ENCODE data around the gene RIN1.
A peak's percentile ranks its signal among the peaks of the same experiment; 100 is the strongest.

Gene RIN1

DNA sequence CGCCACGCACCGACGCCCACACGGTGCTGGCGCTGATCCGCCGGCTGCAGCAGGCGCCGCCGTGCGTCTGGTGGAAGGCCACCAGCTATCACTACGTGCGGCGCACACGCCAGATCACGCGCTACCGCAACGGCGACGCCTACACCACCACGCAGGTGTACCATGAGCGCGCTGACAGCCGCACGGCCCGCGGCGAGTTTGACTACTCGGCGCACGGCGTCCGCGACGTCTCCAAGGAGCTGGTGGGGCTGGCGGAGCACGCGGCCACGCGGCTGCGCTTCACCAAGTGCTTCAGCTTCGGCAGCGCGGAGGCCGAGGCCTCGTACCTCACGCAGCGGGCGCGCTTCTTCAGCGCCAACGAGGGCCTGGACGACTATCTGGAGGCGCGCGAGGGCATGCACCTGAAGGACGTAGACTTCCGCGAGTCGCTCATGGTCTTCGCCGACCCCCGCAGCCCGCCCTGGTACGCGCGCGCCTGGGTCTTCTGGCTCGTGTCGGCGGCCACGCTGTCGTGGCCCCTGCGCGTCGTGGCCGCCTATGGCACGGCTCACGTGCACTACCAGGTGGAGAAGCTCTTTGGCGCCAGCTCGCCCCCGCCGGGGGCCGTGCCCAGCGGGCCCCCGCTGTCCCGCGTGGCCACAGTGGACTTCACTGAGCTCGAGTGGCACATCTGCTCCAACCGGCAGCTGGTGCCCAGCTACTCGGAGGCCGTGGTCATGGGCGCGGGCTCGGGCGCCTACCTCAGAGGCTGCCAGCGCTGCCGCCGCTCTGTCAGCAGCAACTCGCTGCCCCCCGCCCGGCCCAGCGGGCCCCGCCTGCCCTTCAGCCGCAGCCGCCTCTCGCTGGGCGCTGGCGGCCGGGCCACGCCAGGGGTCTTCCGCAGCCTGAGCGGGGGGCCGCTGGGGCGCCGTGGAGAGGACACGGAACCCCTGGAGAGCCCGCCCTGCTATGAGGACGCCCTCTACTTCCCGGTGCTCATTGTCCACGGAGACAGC is 41.3 kb downstream of the RIN1 start:
- no peak for DNase-seq

DNA sequence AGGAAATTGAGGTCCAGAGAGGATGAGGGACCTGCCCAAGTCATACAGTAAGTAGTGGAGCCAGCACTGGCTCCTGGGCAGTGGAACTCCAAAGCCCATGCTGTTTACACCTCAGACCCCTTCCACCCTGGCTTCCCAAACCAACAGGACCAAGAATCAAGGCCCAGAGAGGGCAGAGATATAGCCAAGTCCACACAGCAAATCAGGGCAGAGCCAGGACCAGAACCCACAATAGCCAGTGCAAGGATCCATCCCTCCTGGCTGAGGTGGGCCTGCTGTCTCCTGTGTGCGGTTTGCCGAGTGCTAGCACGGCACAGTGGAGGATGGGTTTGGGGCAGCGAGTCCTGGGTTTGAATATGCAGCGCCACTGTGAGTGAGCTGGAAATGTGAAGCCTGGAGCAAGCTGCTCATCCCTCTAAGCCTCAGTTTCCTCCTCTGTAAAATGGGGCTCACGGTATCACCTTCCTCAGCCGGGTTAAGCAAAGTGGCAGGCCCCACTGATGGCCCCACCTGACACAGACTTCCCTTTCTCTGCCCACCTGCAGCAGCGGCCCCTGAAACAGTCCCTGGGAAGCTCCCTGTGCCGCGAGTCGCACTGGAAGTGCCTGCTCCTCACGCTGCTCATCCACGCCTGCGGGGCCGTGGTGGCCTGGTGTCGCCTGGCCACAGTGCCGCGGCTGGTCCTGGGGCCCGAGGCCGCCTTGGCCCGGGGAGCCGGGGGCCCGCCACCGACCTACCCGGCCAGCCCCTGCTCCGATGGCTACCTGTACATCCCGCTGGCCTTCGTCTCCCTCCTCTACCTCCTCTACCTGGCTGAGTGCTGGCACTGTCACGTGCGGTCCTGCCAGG is 42.2 kb downstream of the RIN1 start:
- DNase-seq = no peak

DNA sequence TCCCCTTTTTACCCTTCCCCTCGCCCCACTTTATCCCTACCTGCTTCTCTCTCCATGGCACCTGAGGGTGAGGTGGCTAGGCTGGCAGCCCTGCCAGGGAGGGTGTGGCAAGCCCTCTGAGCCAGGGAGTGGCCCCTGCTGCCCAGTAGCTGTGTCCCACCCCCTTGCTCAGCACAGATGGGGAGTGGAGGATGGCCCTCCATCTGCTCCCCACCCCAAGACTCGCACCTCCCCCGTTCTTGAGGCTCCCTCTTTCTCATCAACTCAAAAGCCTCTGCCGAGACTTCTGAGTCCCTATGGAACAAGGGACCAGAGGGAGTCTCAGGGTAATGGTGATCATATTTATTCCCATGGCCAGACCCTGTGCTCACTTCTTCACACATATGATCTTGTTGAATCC is 42.9 kb downstream of the RIN1 start:
- DNase-seq = no peak

DNA sequence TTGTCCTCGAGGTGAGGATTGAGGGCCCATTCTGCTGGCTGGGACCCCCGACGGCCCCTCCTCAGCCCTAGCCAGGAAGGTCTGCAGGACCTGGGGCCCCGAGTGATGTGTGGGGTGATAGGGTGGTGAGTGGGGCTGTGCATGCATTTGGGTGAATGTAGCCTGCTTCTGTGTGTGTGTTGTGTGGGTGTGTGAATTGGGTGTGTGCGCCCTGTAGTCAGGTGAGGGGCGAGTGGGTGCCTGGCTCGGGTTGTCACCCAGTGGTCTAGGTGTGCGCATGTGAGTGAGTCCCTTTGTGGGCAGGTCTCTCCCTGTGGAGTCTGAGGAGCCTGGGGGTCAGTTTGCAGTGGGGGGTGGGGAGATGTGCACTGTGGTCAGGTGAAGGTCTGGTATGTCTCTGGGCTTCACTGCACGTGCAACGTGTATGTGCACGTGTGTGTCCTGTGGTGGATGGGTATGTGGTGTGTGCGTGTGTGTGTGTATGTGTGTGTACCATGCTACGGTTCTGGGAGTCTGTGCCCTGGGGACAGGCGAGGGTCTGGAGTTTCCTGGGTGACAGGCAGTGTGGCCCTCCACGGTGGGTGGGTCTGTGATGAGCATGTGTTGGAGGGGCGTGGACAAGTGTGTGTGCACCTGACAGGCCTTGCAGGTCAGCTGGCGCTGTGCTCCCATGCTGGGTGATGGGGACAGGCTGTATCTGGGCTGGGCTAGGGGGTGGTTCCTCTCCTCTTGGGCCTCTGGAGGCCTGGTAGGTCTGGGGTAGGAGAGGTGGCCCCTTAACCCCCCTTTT is 43.5 kb downstream of the RIN1 start:
- DNase-seq = no peak

DNA sequence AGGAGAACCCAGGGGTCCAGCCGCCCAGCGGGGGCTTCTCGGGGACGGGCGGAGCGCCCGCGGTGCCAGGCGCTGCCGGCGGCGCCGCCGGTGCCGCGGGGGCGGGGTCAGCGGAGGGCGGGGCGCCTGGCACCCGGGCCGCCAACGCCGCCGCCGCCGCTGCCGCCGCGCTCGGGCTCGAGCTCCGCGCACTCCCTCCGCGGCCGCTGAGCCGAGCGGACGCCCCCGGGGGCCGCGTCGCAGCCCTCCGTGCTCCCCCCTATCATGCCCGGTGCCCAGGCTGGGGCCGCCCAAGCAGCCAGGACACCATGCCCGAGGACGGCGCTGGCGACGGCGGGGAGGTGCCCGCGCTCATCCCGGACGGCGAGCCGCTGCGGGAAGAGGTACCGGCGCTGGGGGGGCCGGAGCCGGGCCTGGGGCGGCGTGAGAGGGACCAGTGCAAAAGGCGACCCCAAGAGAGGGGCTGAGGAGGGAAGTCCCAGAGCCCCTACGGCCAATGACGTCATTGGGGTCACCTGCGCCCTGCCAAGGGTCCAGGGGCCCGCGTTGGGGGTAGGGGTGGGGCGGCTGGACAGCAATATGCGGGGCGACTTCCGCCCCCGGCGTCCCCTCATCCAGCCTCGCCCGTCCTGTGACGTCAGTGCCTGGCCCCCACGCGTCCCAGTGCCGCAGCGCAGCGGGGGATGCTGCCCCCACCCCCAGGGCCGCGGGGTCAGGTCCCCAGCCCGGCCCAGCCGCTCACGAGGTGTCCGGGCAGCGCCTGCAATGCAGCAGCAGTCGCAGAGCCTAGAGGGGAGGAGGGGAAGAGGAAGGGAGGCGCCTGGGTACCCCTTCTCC is 44.3 kb downstream of the RIN1 start, which contains the start of gene TMEM151A:
Gene TMEM151A (plus strand): TSS at position 189 of the 837 bp plus-strand sequence. CDS start 120 bp downstream, at position 309.
- DNase-seq = peak in 1 of 2 experiments; percentile 28

DNA sequence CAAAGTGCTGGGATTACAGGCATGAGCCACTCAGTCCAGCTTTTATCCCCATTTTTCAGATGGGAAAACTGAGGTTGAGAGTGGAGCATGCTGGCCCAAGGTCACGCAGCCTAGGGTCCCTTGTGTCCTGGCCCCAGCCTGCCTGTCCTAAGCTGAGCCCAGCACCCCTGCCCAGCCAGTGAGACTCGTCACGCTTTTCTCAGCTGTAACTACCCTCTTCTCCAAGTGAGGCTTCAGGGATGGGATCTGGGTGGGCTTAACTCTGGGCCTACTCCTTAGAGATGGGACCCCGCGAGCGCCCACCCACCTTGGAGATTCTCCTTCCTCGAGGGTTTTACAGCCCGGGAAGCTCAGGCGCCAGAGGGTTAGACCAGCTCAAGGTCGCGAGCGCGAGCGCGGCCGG is 44.9 kb downstream of the RIN1 start:
- DNase-seq = no peak

DNA sequence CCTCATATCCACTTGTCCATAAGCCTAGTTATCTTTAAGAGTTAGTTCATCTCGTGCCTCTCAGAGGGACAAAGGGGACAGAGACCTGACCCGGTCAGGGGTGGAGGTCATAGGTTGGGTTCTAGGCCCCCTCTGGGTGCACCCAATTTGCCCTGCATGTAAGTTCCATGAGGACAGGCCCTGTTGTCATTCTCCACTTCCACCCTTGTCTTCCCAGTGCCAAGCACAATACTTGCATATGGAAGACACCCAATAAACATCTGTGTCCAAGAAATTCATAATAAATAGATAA is 46.0 kb downstream of the RIN1 start:
- DNase-seq = no peak

DNA sequence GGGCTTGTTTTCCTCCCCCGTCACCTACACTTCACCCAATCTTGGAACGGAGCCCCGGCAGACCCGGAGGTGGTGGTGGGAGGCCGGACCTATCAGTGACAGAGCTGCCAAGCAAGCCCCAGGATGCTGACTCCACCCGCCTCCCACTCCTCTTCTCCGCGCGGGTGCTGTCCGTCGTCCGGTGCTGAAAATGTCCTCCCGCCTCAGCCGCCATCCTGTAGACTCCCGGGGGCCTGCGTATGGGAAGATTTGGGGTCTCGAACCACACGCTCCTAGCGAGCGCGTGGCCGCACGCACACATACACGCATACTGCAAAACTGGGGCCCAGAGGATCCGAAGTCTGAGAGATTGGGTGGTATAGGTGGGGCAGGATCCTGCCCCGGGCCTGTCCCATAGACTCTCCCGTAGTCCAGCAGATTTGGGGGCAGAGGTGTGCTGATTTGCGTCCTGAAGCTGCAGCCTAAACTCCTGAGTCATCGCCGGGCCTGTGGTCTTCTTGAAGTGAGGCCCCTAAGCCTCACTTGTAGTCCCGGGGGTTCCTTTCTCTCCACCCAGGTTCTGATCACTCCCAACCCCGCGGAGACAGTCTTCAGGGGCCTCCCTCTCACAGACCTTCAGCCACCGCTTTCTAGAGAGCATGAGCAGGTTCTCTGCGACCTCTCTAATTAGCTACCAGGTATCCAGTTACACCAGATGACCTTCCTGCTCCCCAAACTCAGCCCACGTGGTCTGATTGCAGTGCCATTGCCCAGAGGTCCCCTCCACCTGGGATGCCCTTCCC is 46.5 kb downstream of the RIN1 start:
- DNase-seq = peak in 1 of 2 experiments; percentile 67

DNA sequence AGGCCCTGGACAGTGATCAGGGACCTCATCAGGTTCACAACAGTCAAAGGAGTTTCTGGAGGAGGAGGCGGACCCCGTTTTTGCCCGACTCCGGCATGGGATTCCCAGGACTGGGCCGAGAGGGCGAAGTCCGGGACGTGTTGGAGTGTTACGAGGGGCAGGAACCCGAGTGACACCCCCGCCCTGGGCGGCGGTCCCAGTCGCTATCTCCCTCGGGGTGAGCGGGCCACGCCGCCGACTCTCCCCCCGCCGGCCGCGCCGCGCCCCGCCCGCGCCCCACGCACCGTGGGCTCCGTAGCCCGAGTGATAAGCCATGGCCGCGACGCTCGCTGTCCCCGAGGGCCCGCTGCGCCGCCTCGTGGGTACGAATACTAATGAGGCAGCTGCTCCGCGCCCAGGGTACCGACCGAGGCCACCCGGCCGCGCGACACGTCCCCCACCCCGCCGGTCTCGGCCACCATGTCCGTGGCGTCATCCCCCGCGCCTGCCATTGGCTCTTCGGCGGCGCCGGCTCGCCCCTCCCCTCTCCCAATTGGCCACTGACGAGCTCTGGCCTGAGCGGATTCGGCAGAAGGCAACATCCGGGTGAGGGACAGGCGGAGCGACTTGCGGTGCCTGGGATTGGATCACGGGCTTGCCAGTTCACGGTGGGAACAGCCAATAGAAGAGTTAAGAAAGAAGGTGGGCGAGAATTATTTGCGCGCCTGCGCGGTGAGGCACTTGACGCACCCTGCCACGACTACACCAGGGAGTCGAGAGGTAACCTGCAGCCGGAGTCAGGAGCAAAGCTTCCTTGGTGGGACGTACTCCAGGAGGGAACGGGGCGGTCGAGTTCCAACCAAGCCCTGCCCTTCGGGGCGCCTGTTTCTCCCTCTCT is 47.3 kb downstream of the RIN1 start, which contains the start of gene YIF1A:
Gene YIF1A (minus strand): TSS at position 473 of the 877 bp plus-strand sequence. CDS start 158 bp downstream, at position 315.
- peak; percentile 98 to 99 for DNase-seq

DNA sequence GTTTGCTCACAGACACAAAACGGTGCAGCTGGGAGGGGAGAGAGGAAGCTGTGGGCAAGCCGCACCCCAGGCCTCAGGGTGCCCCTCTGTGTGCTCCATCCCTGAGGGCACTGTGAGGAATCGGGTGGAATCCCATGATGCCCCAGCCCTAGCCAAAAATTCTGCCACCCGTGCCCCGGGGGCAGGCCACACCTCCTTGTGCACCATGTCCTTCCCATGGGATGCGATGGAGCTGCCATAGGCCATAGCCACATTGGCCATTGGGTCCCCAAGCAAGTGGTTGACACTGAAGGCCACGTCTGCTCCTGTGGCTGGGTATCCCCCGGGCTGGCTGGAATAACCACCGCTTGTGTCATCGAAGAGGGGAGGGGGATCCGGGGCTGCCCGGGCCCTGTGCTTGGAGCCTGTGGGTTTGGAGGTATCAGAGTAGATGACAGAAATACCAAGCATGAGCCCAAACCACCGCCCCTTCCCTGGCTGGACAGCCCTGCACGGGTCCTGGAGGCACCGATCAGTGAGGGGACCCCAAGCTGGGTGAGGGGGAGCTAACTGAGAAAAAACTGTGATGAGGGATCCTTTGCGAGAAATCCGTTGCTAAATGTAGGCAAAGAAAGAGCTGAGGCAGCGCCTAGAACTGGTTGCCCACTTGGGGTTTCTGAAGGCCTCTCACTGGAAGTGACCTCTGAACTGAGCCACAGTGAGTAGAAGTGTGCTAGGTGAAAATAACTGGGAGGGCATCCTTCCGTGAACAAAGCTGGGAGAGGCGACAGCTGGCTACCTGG is 48.2 kb downstream of the RIN1 start:
- DNase-seq = no peak

DNA sequence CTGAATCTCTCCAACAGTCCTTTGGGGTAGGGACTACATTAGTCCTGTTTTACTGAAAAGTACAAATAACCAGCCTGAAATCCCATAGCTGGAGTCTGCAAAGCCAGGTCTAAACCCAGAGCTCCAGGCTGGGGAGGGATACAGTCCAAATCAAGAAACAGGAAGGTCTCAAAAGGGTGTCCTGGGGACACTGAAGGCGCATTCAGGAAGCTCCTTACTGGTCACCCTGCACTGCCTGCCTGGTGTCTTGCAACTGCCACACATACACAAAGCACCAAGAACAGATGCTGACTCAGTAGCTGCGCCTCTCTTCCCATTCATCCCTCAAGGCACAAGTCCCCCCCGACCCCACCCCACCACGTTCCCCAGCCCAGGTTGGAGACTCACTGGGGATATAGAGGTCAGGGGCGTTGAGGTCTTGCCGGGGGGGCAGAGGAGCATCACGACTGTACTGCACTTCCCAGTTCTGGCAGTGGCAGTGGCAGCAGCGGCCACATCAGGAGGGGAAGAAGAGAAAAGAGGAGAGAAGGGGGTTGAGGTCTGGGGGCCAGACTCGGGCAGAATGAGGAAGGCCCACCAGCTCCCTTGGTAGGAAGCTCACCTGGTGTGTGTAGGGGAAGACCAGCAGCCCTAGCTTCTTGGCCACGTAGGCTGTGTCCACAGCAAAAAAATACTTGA is 48.9 kb downstream of the RIN1 start:
- DNase-seq = no peak

DNA sequence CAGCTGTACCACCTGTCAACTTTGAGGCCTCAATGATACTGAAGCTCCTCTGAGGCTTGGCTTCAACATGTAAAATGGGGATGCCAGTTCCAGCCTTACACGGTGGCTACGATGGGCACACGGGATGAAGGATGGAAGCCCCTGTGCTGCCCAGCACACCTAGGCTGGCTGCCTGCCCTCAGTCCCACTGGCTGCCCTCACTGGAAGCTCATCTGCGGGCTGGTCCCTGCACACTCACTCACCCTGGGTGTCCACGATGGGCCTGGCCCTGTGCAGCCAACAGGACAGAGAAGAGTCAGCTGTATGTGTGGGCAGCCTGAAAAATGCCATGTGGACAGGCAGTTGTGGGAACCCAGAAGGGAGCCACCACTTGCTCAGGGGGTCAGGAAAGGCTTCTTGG is 49.5 kb downstream of the RIN1 start:
- DNase-seq = no peak

DNA sequence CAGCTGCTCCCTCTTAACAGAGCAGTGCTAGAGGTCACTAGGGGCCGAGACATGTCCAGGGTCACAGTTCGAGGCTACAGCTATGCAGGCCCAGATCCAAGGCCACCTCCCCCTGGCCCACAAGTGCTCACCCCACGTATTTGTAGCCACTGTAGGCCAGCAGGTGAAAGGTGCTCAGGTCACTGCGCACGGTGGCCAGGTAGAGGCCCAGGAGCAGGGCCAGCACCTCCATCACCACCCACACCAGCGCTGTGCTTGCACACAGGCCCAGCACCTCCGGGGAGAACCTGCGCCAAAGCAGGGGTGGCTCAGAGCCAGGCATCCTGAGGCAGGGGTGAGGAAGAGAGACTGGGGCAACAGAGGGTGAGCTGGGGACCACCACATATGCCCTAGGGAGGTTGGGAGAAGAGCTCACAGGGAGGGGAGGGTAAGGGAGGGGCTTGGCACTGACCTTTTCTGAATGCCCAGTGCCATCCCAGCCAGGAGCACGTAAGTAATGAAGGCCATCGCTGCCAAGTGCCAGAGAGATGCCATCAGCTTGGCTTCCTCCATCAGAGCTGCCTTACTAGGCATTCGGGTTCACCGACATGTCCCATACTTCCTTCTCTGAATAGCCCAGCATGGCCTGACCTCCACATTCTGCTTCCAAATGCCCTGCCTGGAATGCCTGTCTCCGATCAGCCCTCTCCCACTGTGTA is 50.8 kb downstream of the RIN1 start:
- DNase-seq = no peak

DNA sequence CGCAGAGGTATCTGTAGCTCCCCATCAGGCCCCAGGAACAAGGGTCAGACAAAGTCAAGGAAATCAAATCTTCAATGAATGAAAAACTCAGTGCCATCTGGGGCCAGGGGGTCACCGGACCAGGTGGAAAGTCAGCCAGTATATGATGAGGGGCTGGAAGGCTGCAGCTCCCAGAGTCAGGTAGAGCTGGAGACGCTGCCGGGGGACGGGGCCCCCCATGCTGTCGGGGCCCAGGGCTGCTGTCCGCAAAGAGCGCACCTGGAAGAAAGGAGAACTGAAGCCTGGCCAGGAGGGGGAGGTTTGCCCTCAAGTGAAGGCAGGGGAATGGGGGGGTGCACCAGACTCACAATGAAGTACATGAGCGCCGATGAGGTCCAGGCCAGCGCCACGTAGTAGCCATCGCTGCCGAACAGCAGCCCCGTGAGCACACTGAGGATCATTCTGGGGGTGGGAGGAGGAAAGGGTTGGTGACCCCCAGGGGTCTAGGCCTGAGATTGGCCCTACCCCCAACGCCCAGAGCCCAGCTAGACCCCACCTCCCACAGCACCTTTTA is 51.6 kb downstream of the RIN1 start:
- no peak for DNase-seq

DNA sequence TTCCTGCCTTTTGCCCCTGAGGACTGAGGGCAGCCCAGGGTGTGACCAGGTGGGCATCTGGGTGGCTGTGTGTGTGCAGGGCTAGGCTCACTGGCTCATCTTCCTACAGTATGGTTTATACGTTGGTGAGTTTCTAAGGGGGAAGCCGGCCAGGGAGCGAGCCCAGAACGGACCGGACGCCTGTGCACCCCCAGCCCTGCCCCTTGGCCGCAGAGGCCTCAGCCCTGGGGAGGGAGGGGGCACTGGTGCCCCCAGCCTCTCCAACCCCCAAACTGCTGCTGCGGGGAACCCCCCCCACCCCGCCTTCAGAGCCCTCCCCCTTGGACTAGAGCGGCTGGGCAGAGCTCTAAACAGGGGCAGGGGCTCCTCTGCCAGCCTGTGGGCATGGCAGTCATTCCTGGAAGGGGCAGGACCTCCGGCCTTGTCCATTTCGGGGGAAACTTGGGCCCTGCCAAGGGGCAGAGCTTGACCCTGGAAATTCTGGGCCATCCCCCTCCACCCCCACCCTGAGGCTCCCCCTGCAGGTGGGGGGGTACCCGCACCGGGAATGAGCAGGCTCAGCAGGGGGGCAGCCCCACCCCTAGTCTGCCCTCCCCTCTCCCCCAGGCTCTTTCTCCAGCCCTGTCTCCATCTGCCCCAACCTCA is 52.7 kb downstream of the RIN1 start:
- DNase-seq = no peak

DNA sequence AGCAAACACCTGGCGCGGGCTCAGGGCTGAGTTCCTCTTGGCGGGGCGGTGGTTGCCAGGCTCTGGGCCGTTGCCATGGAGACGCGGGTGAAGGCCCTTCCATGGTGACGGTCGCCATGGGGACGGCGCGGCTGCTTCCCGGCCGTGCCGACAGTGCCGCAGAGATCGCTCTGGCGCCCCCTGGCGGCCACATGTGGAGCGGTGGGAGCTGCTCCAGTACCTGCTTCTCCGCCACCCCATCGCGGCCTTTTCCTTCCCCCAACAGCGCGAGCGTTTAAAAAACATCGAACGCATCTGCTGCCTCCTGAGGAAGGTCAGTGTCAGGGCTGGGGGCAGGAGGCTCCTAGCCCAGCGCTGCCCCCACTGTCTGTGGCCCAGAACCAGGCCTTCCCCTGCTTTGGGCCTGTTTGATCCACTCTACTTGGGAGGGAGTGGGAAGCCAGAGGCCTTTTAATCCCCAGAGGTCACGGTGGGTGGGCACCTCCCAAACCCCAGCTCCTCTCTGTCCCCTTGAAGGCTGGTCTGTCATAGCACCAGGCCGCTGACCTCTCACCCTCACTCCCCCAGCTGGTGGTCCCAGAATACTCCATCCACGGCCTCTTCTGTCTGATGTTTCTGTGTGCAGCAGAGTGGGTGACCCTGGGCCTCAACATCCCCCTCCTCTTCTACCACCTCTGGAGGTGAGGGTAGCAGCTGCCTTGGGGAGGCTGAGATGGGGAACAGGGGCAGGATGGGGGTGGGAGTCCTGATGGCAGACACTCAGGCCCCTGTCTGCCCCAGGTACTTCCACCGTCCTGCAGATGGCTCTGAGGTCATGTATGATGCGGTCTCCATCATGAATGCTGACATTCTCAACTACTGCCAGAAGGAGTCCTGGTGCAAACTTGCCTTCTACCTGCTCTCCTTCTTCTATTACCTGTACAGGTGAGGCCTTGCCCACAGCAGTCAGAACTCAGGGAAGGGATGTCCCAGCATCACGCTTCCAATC is 53.5 kb downstream of the RIN1 start:
- peak; percentile 91 to 99 for DNase-seq
